Measurements from ENCODE around the gene SLC2A9. TPM values are rescaled to one million over a fixed set of nuclear protein-coding genes. Genes with fewer than 3 reads are reported as not detected.
"Not testable (repeated sequence)": the region's sequence is repeated elsewhere in the genome, so short reads cannot be mapped to it uniquely, and the experiment has no call there.

SLC2A9 gene
- total and polyA plus RNA-seq, 8 donors: 1.2 to 5.7 (median 2.4) TPM

DNA sequence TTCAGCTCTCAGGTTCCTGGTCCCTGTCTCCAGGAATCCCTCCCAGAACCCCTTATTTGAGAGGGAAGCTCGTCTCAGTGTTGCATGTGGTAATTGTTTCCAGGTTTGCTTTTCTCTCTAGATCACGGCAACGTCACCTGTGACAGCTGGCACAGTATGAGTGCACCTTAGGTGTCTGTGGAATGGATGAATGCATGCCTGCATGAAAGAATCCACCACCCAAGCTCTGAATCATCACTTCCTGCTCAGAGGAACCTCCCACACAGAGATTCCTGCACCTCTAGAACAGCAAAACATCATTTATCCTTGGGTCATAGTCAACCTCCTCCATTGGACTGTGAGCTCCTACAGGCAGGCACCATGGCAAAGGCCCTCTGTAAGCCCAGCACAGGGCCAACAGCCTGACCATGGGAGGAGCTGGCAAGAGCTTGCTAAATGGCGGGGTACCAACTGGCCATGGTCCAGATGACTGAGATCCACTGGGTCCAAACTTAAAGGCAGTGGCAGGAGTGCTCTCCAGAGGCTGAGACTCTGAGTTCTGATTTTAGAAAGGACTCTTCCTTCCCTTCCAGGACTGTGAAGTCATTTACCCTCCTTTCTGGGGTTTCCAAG, 116.2 kb downstream of the SLC2A9 start:
- FAIRE-seq (no peak), ATAC-seq (no peak), DNase-seq (no peak)
- WGBS, 2 donors: 60 to 79% methylated on average over 4 of the region's 4 CpGs
- no peaks in the 10 kb centered on the region for H3K36me3 ChIP-seq
- H3K4me3 ChIP-seq: no peak overlapping the region
- H3K9me3 ChIP-seq: no peaks in the 10 kb centered on the region
- H3K4me1 ChIP-seq: no peaks in the 10 kb centered on the region
- intact Hi-C loops (cut with DNase I): no loop called here
- H3K27me3 ChIP-seq: no peaks in the 10 kb centered on the region
- no peak overlapping the region for H3K27ac ChIP-seq
- no peak for TF ChIP-seq CTCF (IDR thresholded peaks at IDR 0.05)

- H3K9me3 ChIP-seq: no peaks in the 10 kb centered on the region
- TF ChIP-seq CTCF (IDR thresholded peaks at IDR 0.05): no peak
- no peak overlapping the region for H3K27ac ChIP-seq
- no peak for DNase-seq
- ATAC-seq: no peak
- no peak for FAIRE-seq
- no peaks in the 10 kb centered on the region for H3K27me3 ChIP-seq
- H3K4me3 ChIP-seq: no peak overlapping the region
- H3K4me1 ChIP-seq: no peaks in the 10 kb centered on the region
- 56 to 58% methylated on average over 3 of the region's 3 CpGs for WGBS, 2 donors
- intact Hi-C loops (cut with DNase I): no loop called here
- no peaks in the 10 kb centered on the region for H3K36me3 ChIP-seq
Observed at GRCh38 chr4:9903317-9903716, 118.0 kb downstream of the SLC2A9 start.

GRCh38 chr4:9901257-9901656, 120.0 kb downstream of the SLC2A9 start:
- no peak for TF ChIP-seq CTCF (IDR thresholded peaks at IDR 0.05)
- no peak for DNase-seq
- Histone ChIP-seq H3K4me1 (no peaks in the 10 kb centered on the region), H3K4me3 (no peak overlapping the region), H3K27me3 (no peaks in the 10 kb centered on the region), H3K36me3 (no peaks in the 10 kb centered on the region), H3K9me3 (no peaks in the 10 kb centered on the region), H3K27ac (no peak overlapping the region)
- 48 to 50% methylated on average over 3 of the region's 3 CpGs for WGBS, 2 donors
- intact Hi-C loops (cut with DNase I): no loop called here
- no peak for FAIRE-seq
- ATAC-seq: no peak

GRCh38 chr4:9900633-9901032, 120.7 kb downstream of the SLC2A9 start:
- WGBS, 2 donors: 45 to 48% methylated on average over 4 of the region's 4 CpGs
- H3K27me3 ChIP-seq; FAIRE-seq; ATAC-seq; DNase-seq; H3K4me3 ChIP-seq; H3K36me3 ChIP-seq; H3K4me1 ChIP-seq; H3K9me3 ChIP-seq; intact Hi-C loops (cut with DNase I); H3K27ac ChIP-seq: not testable (repeated sequence)

GRCh38 chr4:9899306-9900055, 121.8 kb downstream of the SLC2A9 start:
- TF ChIP-seq CTCF (IDR thresholded peaks at IDR 0.05): no peak
- 67 to 73% methylated on average over 5 of the region's 5 CpGs for WGBS, 2 donors
- ATAC-seq: no peak
- H3K27me3 ChIP-seq: no peaks in the 10 kb centered on the region
- no peaks in the 10 kb centered on the region for H3K9me3 ChIP-seq
- H3K27ac ChIP-seq: no peak overlapping the region
- H3K4me1 ChIP-seq: no peaks in the 10 kb centered on the region
- no peak for FAIRE-seq
- DNase-seq: no peak
- no peaks in the 10 kb centered on the region for H3K36me3 ChIP-seq
- intact Hi-C loops (cut with DNase I): no loop called here
- no peak overlapping the region for H3K4me3 ChIP-seq

Measured in pancreas (tissue), 10 donors.